Erythroblast (primary cell): ENCODE results near the gene ADSS2.
"Not testable (repeated sequence)": the region's sequence is repeated elsewhere in the genome, so short reads cannot be mapped to it uniquely, and the experiment has no call there.

Source experiments
- GATA1 ChIP-seq: IDR thresholded peaks from 2 replicates; pipeline ENCODE4 v1.6.1; 2011; ENCODE audit warnings: low read depth, mild to moderate bottlenecking, control low read depth, low read length, moderate library complexity
- POLR2A ChIP-seq: IDR thresholded peaks from 2 replicates; pipeline ENCODE4 v1.6.1; 2011; ENCODE audit warnings: mild to moderate bottlenecking, low read length

DNA sequence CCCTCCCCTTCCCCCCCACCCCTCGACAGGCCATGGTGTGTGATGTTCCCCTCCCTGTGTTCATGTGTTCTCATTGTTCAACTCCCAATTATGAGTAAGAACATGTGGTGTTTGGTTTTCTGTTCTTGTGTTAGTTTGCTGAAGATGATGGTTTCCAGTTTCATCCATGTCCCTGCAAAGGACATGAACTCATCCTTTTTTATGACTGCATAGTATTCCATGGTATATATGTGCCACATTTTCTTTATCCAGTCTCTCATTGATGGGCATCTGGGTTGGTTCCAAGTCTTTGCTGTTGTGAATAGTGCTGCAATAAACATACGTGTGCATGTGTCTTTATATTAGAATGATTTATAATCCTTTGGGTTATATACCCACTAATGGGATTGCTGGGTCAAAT lies 47.8 kb upstream of the ADSS2 start:
- TF ChIP-seq POLR2A, GATA1: not testable (repeated sequence)
